GM19043 (cell line): ENCODE results near the gene MYL9.
"Not testable (repeated sequence)": the region's sequence is repeated elsewhere in the genome, so short reads cannot be mapped to it uniquely, and the experiment has no call there.

Source experiments
- ATAC-seq: cut with Tn5 transposase; IDR thresholded peaks from one replicate; pipeline ENCODE4 v1.9.1; 2021; ENCODE audit warnings: low read depth; ENCODE audit not compliant: unreplicated experiment

MYL9 gene

GRCh38 chr20:36541227-36541767 lies at the start of gene MYL9:
MYL9 (plus strand) TSS chr20:36541519; CDS start chr20:36544885, 3,366 bp downstream.
- no peak for ATAC-seq

GRCh38 chr20:36491901-36492617 lies 49.3 kb upstream of the MYL9 start:
- no peak for ATAC-seq

DNA sequence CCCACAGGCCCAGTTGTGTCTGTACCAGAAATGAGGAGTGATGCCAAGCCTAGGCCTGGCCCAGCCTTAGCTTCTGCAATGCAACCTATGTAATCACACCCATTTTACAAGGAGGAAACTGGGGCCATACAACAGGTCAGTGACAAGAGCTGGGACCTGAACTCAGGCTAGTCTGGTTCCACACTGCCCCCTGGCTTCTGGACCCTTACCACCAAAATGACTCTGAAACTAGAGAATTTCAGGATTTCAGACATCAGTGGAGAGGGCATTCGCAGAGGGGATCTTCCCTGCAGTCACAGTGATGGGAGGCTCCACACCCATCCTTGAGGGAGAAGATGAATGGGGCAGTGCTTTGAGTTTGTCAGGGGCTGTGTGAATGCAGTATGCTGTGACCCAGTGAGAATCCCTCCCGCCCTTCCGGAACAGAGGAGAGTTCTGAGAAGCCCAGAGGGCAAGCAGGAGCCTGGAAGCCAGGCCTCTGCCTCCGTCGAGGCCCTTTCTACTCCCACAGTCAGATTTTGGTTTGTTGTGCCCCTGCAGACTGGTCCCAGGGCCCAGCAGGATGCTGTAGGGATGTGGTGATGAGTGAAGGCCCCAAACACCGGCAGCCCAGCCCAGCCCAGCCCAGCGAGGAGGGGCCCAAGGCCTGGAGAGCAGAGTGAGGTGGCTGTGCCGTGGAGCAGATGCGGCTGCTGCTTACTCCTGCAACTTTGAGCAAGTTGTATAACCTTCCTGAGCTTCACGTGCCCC lies 48.1 kb upstream of the MYL9 start:
- ATAC-seq = no peak

DNA sequence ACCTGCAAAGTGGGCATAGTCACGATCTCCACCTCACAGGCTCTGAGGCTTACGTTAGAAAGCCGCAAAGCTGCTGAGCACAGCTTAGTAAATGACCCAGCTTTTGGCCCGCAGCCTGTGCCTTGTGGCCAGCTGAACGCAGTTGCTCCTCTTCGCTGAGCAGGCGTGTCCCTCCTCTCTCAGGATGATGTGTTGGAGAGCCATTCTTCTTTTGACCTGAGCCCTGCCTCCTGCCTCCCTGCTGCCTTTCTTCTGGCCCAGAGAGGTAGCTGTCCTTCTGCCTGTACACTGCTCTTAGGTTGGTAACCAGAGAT lies 47.6 kb upstream of the MYL9 start:
- ATAC-seq = no peak

- ATAC-seq = no peak
Observed at GRCh38 chr20:36496707-36497669, 44.3 kb upstream of the MYL9 start.

DNA sequence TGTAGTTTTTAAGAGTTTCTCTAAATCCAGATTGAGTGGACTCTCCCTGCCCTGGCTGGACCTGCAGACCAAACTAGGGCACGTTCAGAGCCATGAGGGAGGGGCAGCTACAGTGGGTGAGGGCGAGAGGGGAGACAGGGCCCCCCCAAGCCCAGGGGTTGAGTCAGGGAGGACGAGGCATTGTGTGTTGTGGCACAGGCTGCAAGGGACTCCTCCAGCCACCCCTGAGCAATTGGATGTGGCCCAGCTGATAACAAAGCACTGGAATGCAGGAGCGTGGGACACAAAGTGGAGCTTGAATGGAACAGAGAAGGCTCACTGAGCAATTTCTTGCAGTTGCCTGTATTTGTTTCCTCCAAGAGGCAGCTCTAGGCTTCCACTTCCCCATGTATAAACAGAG lies 43.5 kb upstream of the MYL9 start:
- ATAC-seq = no peak

- no peak for ATAC-seq
Observed at GRCh38 chr20:36498386-36499179, 42.7 kb upstream of the MYL9 start.

GRCh38 chr20:36499211-36499610 lies 42.1 kb upstream of the MYL9 start:
- ATAC-seq = no peak

- ATAC-seq = no peak
Observed at GRCh38 chr20:36499723-36500501, 41.4 kb upstream of the MYL9 start.

GRCh38 chr20:36501367-36502006 lies 39.8 kb upstream of the MYL9 start:
- ATAC-seq = no peak

DNA sequence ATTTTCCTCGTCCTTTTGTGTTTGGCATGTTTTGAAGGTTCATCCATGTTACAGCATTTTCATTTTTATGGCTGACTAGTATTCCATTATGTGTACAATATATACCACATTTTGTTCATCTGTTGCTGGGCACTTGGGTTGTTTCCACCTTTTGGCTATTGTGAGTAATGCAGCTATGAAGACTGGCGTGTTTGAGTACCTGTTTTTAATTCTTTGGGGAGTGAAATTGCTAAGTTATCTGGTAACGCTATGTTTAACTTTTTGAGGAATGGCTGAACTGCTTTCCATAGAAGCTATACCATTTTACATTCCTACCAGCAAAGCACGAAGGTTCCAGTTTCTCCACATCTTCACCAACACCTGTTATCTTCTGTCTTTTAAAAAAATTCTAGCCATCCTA lies 37.0 kb upstream of the MYL9 start:
- no peak for ATAC-seq

DNA sequence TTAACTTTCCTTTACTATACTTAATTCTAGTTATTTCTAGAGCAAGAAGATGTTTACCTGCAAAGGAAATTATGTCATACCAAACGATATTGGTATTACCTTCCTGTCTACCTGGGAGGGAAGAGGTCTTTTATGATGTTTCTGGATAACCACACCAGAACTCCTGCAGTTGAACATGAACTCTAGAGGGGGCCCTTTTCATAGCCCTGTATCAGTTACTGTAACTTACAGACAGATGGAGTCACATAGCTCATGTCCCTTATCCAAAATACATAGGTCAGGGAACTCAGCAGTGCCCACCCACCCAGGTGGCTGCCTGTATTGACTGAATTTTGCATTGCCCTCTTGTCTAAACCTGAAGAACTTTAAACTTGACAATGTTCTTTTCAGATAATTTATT lies 35.1 kb upstream of the MYL9 start:
- ATAC-seq = no peak

DNA sequence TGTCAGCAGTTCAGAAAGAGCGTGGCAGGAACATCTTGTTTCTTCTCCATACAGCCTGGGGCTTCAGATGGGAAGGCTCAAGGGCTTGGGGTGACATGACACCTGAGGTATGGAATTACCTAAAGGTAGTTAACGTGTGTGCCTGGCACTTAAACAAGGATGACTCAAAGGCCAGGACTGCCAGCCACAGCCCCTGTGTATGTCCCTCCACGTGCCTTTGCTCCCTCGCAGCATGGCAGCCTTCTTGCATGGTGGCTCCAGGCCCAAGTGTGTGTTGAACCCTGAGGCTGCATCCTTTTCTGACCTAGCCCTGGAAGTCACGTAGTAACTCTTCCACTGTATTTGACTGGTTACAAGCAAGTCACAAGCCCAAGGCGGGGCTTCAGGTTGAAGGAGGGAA lies 33.6 kb upstream of the MYL9 start:
- no peak for ATAC-seq

DNA sequence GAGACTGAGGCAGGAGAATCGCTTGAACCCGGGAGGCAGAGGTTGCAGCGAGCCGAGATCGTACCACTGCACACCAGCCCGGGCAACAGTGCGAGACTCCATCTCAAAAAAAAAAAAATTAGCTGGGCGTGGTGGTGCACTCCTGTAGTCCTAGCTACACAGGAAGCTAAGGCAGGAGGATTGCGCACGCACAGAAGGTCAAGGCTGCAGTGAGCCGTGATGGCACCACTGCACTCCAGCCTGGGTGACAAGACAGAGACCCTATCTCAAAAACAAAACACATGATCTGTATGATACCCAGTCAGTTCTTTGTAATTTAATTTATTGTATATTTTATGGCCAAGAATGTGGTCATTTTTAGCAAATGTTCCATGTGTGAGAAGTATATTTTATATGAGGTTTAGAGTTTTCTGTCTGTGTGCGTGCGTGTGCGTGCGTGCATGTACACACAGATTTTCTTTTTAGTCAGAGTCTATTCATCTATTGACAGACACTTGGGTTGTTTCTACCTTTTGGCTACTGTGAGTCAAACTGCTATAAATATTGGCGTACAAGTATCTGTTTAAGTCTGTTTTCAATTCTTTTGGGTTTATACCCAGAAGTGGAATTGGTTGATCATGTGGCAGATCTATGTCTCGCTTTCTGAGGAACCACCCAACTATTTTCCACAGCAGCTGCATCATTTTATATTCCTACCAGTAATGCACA lies 22.2 kb upstream of the MYL9 start:
- ATAC-seq = no peak

DNA sequence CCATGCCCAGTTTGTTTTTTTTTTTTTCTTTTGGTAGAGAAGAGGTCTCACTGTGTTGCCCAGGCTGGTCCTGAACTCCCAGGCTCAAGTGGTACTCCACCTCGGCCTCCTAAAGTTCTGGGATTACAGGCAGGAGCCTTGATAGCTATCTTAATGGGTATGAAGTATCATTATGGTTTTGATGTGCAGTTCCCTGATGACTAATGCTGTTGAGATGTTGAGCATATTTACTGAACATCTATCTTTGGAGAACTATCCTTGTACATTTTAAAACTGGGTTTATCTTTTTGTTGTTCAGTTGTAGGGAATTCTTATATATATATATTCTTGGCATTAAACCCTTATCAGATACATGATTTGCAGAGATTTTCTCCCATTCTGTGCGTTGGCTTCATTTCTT lies 21.4 kb upstream of the MYL9 start:
- no peak for ATAC-seq

DNA sequence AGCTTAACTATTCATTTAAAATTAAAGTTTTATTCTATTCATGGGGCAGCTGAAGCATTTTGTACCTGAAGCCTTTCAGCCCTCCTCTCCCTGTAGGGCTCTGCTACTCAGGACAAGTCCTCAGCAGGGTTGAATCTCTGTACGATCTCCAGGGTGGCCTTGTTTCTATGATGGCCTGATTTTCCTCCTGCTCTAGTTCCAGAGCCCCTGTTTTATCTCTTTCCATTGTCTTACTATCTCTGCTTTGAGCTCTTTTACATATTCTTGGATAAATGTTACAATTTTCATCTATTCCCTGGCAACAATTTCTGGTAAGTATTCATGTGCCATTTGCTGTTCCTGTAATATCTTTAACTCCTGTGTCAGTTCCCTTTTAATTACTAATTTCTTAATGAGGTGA lies 19.8 kb upstream of the MYL9 start:
- ATAC-seq = no peak

- not testable (repeated sequence) for ATAC-seq
Observed at GRCh38 chr20:36522412-36522811, 18.9 kb upstream of the MYL9 start.

GRCh38 chr20:36523341-36523740 lies 18.0 kb upstream of the MYL9 start:
- no peak for ATAC-seq
